HCT116 (cell line): ENCODE data around the gene HMGCL. TPM values are rescaled to one million over a fixed set of nuclear protein-coding genes. Genes with fewer than 3 reads are reported as not detected.
A peak's percentile ranks its signal among the peaks of the same experiment; 100 is the strongest.
"Not testable (repeated sequence)": the region's sequence is repeated elsewhere in the genome, so short reads cannot be mapped to it uniquely, and the experiment has no call there.

Experiments used
- ATAC-seq: fragments of 200-7000 bp; cut with Tn5 transposase; 2 replicates; pipeline ENCODE4 v1.9.1; 2020; ENCODE audit warnings: mild to moderate bottlenecking, moderate library complexity
- BruUV-seq: library from RNA; stranded (reverse); fragments of 400-500 nt; replicated peaks from 2 replicates; lab custom pipeline; 2021; lab: Mats Ljungman, UMichigan
- CTCF ChIA-PET: fragments of 300-600 bp; sonication (Branson Sonifier 250); formaldehyde crosslinking; loops from one replicate; lab custom pipeline; 2021; ENCODE audit warnings: antibody characterized with exemption; lab: Charles Lee
- POLR2A ChIA-PET: fragments of 300-600, 350-600 bp; sonication (Branson Sonifier 250); formaldehyde crosslinking; loops from one replicate; lab custom pipeline; 2021; ENCODE audit warnings: antibody characterized with exemption; lab: Charles Lee
- RAD21 ChIA-PET, 2 experiments: fragments of 300-600 bp; sonication (Branson Sonifier 250); formaldehyde crosslinking; loops; one replicate each; lab custom pipeline; 2023; ENCODE audit warnings: low total read pairs in 2 of 2; ENCODE audit not compliant: uncharacterized antibody in 2 of 2, unreplicated experiment in 2 of 2, low non-redundant PET in 1 of 2; lab: Charles Lee
- DNase-seq: peaks from one replicate; pipeline ENCODE4 v3.0.0-alpha.2; 2010; ENCODE audit warnings: low read depth, low spot score
- H2AFZ ChIP-seq: fragments of 200-600 bp; shearing (Covaris generic), sonication (generic); 2 replicates; pipeline ENCODE4 v1.6.1; 2017; ENCODE audit warnings: low read depth, mixed run types, mixed read lengths, antibody characterized with exemption, low read length; ENCODE audit not compliant: poor library complexity, severe bottlenecking
- H3K27ac ChIP-seq: 2 replicates; pipeline ENCODE4 v1.5.1; 2012; ENCODE audit warnings: low read depth, low read length
- H3K27me3 ChIP-seq: fragments of 200-600 bp; sonication (generic); 2 replicates; pipeline ENCODE4 v1.6.1; 2016; ENCODE audit warnings: mixed run types, low read length, mixed read lengths; ENCODE audit not compliant: insufficient read depth
- H3K36me3 ChIP-seq, 2 experiments: fragments of 200-500 bp in 1 of 2; fragments of 200-600 bp in 1 of 2; sonication (Bioruptor generic) in 1 of 2; sonication (generic) in 1 of 2; 2 replicates each; pipeline versions ENCODE4 v1.5.1 to v1.6.1; 2014 to 2016; ENCODE audit warnings: low read length in 2 of 2, inconsistent platforms in 1 of 2, mixed read lengths in 1 of 2, mixed run types in 1 of 2; ENCODE audit not compliant: insufficient read depth in 2 of 2, control insufficient read depth in 1 of 2
- H3K4me1 ChIP-seq, 2 experiments: fragments of 200-600 bp in 1 of 2; sonication (generic) in 1 of 2; 2 replicates each; pipeline versions ENCODE4 v1.5.1 to v1.6.1; 2012 to 2017; ENCODE audit warnings: low read length in 2 of 2, inconsistent platforms in 1 of 2, mild to moderate bottlenecking in 1 of 2, mixed read lengths in 1 of 2, mixed run types in 1 of 2, moderate library complexity in 1 of 2; ENCODE audit not compliant: insufficient read depth in 2 of 2, control insufficient read depth in 1 of 2
- H3K4me2 ChIP-seq: fragments of 200-600 bp; sonication (generic); 2 replicates; pipeline ENCODE4 v1.6.1; 2017; ENCODE audit warnings: mixed run types, low read length, mixed read lengths
- H3K4me3 ChIP-seq, 2 experiments: fragments of 200-600 bp in 1 of 2; sonication (generic) in 1 of 2; replicated peaks in 1 of 2; 2 replicates each; pipeline ENCODE4 v1.5.1; 2011 to 2016; ENCODE audit warnings: low read length in 2 of 2, control low read depth in 1 of 2, low read depth in 1 of 2, mild to moderate bottlenecking in 1 of 2, mixed read lengths in 1 of 2, mixed run types in 1 of 2
- H3K79me2 ChIP-seq: fragments of 200-600 bp; sonication (generic); 2 replicates; pipeline ENCODE4 v1.6.1; 2017; ENCODE audit warnings: mild to moderate bottlenecking, mixed run types, low read length, moderate library complexity, mixed read lengths; ENCODE audit not compliant: insufficient read depth
- H3K9ac ChIP-seq: fragments of 200-600 bp; sonication (generic); 2 replicates; pipeline ENCODE4 v1.6.1; 2016; ENCODE audit warnings: low read length, mixed read lengths
- H3K9me2 ChIP-seq: fragments of 200-600 bp; sonication (generic), shearing (Covaris generic); 2 replicates; pipeline ENCODE4 v1.6.1; 2017; ENCODE audit warnings: mixed run types, mild to moderate bottlenecking, moderate library complexity; ENCODE audit not compliant: insufficient read depth
- H3K9me3 ChIP-seq, 2 experiments: fragments of 200-500 bp in 1 of 2; fragments of 200-600 bp in 1 of 2; sonication (Bioruptor generic) in 1 of 2; sonication (generic) in 1 of 2; 2 replicates each; pipeline ENCODE4 v1.6.1; 2014 to 2017; ENCODE audit warnings: low read length in 2 of 2, mixed read lengths in 2 of 2, inconsistent platforms in 1 of 2, low read depth in 1 of 2, mild to moderate bottlenecking in 1 of 2, mixed run types in 1 of 2, moderate library complexity in 1 of 2; ENCODE audit not compliant: control insufficient read depth in 1 of 2, insufficient read depth in 1 of 2
- H4K20me1 ChIP-seq: fragments of 200-600 bp; sonication (generic), shearing (Covaris generic); 2 replicates; pipeline ENCODE4 v1.6.1; 2017; ENCODE audit warnings: mixed run types, mild to moderate bottlenecking, moderate library complexity; ENCODE audit not compliant: insufficient read depth
- CBX3 ChIP-seq: IDR thresholded peaks from 2 replicates; pipeline ENCODE4 v1.6.1; 2012; ENCODE audit warnings: low read depth
- POLR2AphosphoS5 ChIP-seq: IDR thresholded peaks from 2 replicates; pipeline ENCODE4 v1.6.1; 2011; ENCODE audit warnings: mild to moderate bottlenecking, low read depth, low read length, moderate library complexity
- RAD21 ChIP-seq: IDR thresholded peaks from 2 replicates; pipeline ENCODE4 v1.6.1; 2012; ENCODE audit warnings: low read depth, mild to moderate bottlenecking
- YY1 ChIP-seq: IDR thresholded peaks from 2 replicates; pipeline ENCODE4 v1.6.1; 2011; ENCODE audit warnings: low read length, low read depth, moderate library complexity, mild to moderate bottlenecking; ENCODE audit not compliant: insufficient replicate concordance; ENCODE audit errors: extremely low read depth
- intact Hi-C: fragments of 100-400 bp; cut with micrococcal nuclease; formaldehyde crosslinking; loops from 2 replicates; pipeline ENCODE4 v1.10.0; 2022
- total RNA-seq: library from RNA; stranded (reverse); gene quantifications from one replicate; pipeline ENCODE4 v1.2.1, GENCODE V29; 2021; ENCODE audit not compliant: unreplicated experiment

Gene HMGCL
- total RNA-seq, 1 experiment from 2014 or later, result 36.2 TPM

DNA sequence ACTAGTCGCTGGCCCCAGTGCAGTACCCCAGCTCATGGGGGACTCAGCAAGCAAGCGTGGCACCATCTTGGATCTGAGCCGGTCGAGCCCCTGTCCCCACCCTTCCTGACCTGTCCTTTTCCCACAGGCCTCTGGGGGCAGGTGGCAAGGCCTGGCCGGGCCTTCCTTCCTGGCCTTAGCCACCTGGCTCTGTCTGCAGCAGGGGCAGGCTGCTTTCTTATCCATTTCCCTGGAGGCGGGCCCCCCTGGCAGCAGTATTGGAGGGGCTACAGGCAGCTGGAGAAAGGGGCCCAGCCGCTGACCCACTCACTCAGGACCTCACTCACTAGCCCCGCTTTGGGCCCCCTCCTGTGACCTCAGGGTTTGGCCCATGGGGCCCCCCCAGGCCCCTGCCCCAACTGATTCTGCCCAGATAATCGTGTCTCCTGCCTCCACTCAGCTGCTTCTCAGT is 30.5 kb downstream of the HMGCL start:
- POLR2A ChIA-PET, result interaction anchor here (0.7 kb wide), 1 partner anchor 11 kb away, joined by 4 read pairs; no protein-coding TSS in a partner anchor
- CTCF ChIA-PET, result interaction anchor here (2.0 kb wide), 1 partner anchor 23 kb away, joined by 9 read pairs; no protein-coding TSS in a partner anchor
- H3K79me2 ChIP-seq, result peaks cover 48% of the 10 kb centered on the region
- H2AFZ ChIP-seq, H3K4me3 ChIP-seq, H3K9me3 ChIP-seq, DNase-seq, H3K9ac ChIP-seq, H3K27me3 ChIP-seq, H3K27ac ChIP-seq, H4K20me1 ChIP-seq, H3K4me2 ChIP-seq, RAD21 ChIA-PET, H3K9me2 ChIP-seq, ATAC-seq: not testable (repeated sequence)
- H3K4me1 ChIP-seq, result peaks cover 25 to 58% of the 10 kb centered on the region in 2 experiments
- BruUV-seq, result TSS peak; percentile 19
- H3K36me3 ChIP-seq, result peaks cover 15 to 33% of the 10 kb centered on the region in 2 experiments; a peak in 3 of 4 replicates
- peak; percentile 37; the same call in 1 of the 2 replicates for TF ChIP-seq POLR2AphosphoS5
- intact Hi-C loops, result loop anchor here (5.0 kb wide), 1 partner anchor 123 kb away; no protein-coding TSS in a partner anchor

DNA sequence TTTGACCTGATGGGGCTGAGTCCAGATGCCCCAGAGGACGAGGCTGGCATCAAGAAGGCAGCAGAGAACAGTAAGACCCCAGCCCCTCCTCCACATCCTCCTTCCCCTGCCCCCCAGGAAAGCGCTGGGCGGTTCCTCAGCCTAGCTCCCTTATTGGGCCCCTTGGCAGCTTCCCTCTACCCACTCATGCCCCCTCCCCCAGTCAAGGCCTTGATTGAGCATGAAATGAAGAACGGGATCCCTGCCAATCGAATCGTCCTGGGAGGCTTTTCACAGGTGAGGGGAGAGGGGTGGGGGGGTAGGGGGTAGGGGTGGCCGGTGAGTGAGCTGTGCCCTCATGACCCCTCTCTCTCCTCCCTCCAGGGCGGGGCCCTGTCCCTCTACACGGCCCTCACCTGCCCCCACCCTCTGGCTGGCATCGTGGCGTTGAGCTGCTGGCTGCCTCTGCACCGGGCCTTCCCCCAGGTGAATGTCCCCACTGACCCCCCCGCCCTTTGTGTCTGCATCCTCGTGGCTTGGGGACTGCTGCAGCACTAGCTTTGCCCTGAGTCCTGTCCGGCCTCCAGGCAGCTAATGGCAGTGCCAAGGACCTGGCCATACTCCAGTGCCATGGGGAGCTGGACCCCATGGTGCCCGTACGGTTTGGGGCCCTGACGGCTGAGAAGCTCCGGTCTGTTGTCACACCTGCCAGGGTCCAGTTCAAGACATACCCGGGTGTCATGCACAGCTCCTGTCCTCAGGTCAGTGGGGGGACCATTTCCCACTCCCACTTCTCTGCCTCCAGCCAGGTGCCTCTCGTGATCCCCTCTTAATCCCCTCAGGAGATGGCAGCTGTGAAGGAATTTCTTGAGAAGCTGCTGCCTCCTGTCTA is 31.1 kb downstream of the HMGCL start:
- Histone ChIP-seq H3K9me3 (no peaks in the 10 kb centered on the region), H3K36me3 (peaks cover 15 to 33% of the 10 kb centered on the region in 2 experiments; a peak in 3 of 4 replicates), H4K20me1 (no peaks in the 10 kb centered on the region), H3K4me2 (peak overlapping the region; percentile 49), H3K4me1 (peaks cover 31 to 59% of the 10 kb centered on the region in 2 experiments), H3K79me2 (peaks cover 45% of the 10 kb centered on the region), H2AFZ (no peak overlapping the region), H3K9ac (peak overlapping the region; percentile 40; the same call in 1 of the 2 replicates), H3K9me2 (no peaks in the 10 kb centered on the region), H3K27ac (peak overlapping the region; percentile 79; the same call in 1 of the 2 replicates), H3K27me3 (no peaks in the 10 kb centered on the region), H3K4me3 (no peak overlapping the region)
- ATAC-seq, result no peak
- ChIA-PET POLR2A (interaction anchor here (0.7 kb wide), 1 partner anchor 12 kb away, joined by 4 read pairs; no protein-coding TSS in a partner anchor), CTCF (interaction anchor here (1.0 kb wide), 1 partner anchor 123 kb away, joined by 4 read pairs; no protein-coding TSS in a partner anchor), RAD21 (no interaction called here)
- DNase-seq, result no peak
- TF ChIP-seq RAD21 (no peak), CBX3 (no peak), YY1 (no peak)
- BruUV-seq, result no TSS peak
- intact Hi-C loops, result no loop called here
